MM.1S (cell line): ENCODE data around the gene ZBTB38.

Experiments
- EZH2phosphoT487 ChIP-seq: fragments of 300-600 bp; sonication (generic); IDR thresholded peaks from 2 replicates; pipeline ENCODE4 v1.6.1; 2018; ENCODE audit warnings: antibody characterized with exemption, low read length
- TF ChIP-seq, protein P1 (sequence below): fragments of 300-600 bp; sonication (generic); IDR thresholded peaks from 2 replicates; pipeline ENCODE4 v1.5.1; 2016; ENCODE audit warnings: antibody characterized with exemption, low read length, mixed read lengths

DNA sequence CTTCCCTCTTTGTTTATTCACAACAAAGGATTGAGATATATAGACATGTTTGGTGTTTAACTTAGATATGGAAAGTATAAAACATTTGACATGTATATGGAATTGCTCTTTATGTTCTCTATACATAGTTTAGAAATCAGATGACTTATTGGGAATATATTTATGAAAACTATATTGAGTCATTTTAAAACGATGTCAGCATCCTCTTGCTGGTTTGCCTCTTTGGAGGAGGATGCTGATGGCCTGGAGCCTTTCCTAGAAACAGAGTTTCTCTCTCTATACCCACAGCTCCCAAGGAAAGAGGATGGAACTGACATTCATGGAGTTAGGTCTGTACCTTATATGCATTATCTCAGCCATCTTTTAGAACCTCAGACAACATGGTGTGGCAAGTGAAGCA is 40.3 kb downstream of the ZBTB38 start:
- TF ChIP-seq, protein P1, sequence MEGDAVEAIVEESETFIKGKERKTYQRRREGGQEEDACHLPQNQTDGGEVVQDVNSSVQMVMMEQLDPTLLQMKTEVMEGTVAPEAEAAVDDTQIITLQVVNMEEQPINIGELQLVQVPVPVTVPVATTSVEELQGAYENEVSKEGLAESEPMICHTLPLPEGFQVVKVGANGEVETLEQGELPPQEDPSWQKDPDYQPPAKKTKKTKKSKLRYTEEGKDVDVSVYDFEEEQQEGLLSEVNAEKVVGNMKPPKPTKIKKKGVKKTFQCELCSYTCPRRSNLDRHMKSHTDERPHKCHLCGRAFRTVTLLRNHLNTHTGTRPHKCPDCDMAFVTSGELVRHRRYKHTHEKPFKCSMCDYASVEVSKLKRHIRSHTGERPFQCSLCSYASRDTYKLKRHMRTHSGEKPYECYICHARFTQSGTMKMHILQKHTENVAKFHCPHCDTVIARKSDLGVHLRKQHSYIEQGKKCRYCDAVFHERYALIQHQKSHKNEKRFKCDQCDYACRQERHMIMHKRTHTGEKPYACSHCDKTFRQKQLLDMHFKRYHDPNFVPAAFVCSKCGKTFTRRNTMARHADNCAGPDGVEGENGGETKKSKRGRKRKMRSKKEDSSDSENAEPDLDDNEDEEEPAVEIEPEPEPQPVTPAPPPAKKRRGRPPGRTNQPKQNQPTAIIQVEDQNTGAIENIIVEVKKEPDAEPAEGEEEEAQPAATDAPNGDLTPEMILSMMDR: no peak
- TF ChIP-seq EZH2phosphoT487: no peak
